Natural killer cell (primary cell): Measurements from ENCODE around the gene MAEA. TPM values are rescaled to one million over a fixed set of nuclear protein-coding genes. Genes with fewer than 3 reads are reported as not detected.
"Not testable (repeated sequence)": the region's sequence is repeated elsewhere in the genome, so short reads cannot be mapped to it uniquely, and the experiment has no call there.

Experiments
- ATAC-seq, 3 donors: fragments of 150-1000 bp in 2 of 3; fragments of 200-7000 bp in 1 of 3; cut with Tn5 transposase; 1 replicate in 1 of 3; 2 replicates in 2 of 3; pipeline ENCODE4 v1.10.0; 2021; ENCODE audit warnings: mild to moderate bottlenecking in 2 of 3, moderate library complexity in 2 of 3
- DNase-seq, 2 donors: peaks; one replicate each; pipeline versions ENCODE4 v3.0.0 to v3.0.0-alpha.2; 2013 to 2021; ENCODE audit warnings: mixed read lengths in 1 of 2
- H3K27ac ChIP-seq: one replicate; pipeline ENCODE4 v1.5.1; 2013; ENCODE audit warnings: mild to moderate bottlenecking, low read length
- H3K27me3 ChIP-seq: one replicate; pipeline ENCODE4 v1.6.1; 2013; ENCODE audit warnings: low read length; ENCODE audit not compliant: control insufficient read depth, insufficient read depth
- H3K36me3 ChIP-seq: one replicate; pipeline ENCODE4 v1.6.1; 2013; ENCODE audit warnings: low read length; ENCODE audit not compliant: control insufficient read depth, insufficient read depth
- H3K4me1 ChIP-seq: one replicate; pipeline ENCODE4 v1.6.1; 2013; ENCODE audit warnings: low read length; ENCODE audit not compliant: control insufficient read depth, insufficient read depth
- H3K4me3 ChIP-seq: one replicate; pipeline ENCODE4 v1.5.1; 2013; ENCODE audit warnings: low read length
- H3K9me3 ChIP-seq: one replicate; pipeline ENCODE4 v1.6.1; 2013; ENCODE audit warnings: low read length; ENCODE audit not compliant: control insufficient read depth, insufficient read depth
- H3K27ac Mint-ChIP-seq, 2 donors: one replicate each; pipeline ENCODE4 v1.8.0; 2022; ENCODE audit warnings: mild to moderate bottlenecking in 2 of 2, mixed read lengths in 2 of 2, moderate library complexity in 1 of 2
- H3K27me3 Mint-ChIP-seq, 2 donors: one replicate each; pipeline ENCODE4 v1.8.0; 2022; ENCODE audit warnings: low read depth in 2 of 2, mixed read lengths in 2 of 2
- H3K36me3 Mint-ChIP-seq: one replicate; pipeline ENCODE4 v1.8.0; 2022; ENCODE audit warnings: mixed read lengths
- H3K4me1 Mint-ChIP-seq, 2 donors: one replicate each; pipeline ENCODE4 v1.8.0; 2022; ENCODE audit warnings: mixed read lengths in 2 of 2
- H3K4me3 Mint-ChIP-seq: one replicate; pipeline ENCODE4 v1.8.0; 2022; ENCODE audit warnings: mild to moderate bottlenecking, moderate library complexity, mixed read lengths
- H3K9me3 Mint-ChIP-seq, 2 donors: one replicate each; pipeline ENCODE4 v1.8.0; 2022; ENCODE audit warnings: mixed read lengths in 2 of 2
- WGBS: methylation state at CpG from one replicate; pipeline ENCODE4 v1.1.7; 2013; ENCODE audit warnings: missing lambda C conversion rate; ENCODE audit not compliant: insufficient coverage; 5-methylcytosine and 5-hydroxymethylcytosine counted together
- intact Hi-C: fragments of 100-400 bp; cut with micrococcal nuclease; formaldehyde crosslinking; loops from one replicate; pipeline ENCODE4 v1.14.2; 2022
- total RNA-seq, 4 donors: library from RNA; stranded (reverse); fragments of 120-200 nt in 1 of 4; gene quantifications; one replicate each; pipeline versions ENCODE4 v1.2.3 to v1.2.4, GENCODE V29; 2013 to 2022
- TF ChIP-seq, protein P1 (sequence below): fragments of 200-600 bp; IDR thresholded peaks from one replicate; pipeline ENCODE4 v1.8.0; 2022; ENCODE audit warnings: antibody characterized with exemption

MAEA gene
- total RNA-seq, 3 donors from 2014 or later (not counting 1 experiment from before 2014, with no cell fraction given) = 63.5 to 89.2 (median 64.0) TPM

DNA sequence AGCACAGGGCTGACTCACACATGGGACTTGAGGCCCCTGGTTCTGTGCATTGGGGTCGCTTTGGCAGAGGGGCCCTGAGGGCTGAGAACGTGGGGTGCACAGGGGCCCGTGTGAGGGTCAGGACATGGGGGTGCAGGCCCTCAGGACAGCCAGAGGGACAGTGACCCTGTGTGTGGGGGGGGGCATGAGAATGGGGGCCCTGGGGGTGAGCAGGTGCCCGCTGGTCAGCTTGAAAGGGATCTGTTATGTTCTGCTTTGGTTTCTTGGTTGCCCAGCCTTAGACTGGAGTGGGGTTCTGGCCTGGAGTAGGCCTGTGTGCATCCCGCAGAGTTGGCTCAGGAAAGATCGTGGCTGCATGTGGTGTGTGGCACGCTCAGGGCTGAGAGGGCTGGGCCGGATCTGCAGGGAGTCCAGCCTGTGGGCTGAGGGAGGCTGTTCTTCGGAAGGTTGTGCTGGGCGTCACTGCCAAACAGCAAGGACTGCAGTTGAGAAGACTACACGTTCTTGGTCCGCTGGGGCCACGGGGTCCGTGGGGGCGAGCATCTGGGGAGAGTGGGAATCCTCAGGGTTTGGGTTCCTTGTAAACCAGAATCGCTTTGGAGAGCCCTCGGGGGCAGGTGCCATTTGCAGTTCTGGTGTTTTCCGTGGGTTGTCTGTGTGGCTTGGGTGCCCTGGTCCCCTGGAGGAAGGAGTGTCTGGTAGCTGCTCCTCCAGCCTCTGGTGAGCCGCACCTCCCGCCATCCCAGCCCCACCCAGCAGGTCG lies 42.1 kb downstream of the MAEA start:
- H3K27ac Mint-ChIP-seq = peak overlapping the region; percentile 36 to 96
- H3K9me3 ChIP-seq = no peaks in the 10 kb centered on the region
- H3K36me3 Mint-ChIP-seq = peaks cover 6% of the 10 kb centered on the region
- WGBS = 89% methylated on average over 21 of the region's 21 CpGs
- H3K4me1 Mint-ChIP-seq = peaks cover 30 to 42% of the 10 kb centered on the region in 2 donors
- no peaks in the 10 kb centered on the region for H3K27me3 Mint-ChIP-seq
- no peak for DNase-seq
- H3K9me3 Mint-ChIP-seq = peaks cover 0 to 2% of the 10 kb centered on the region in 2 donors
- H3K4me3 ChIP-seq = no peak overlapping the region
- H3K36me3 ChIP-seq = peaks cover 38% of the 10 kb centered on the region
- H3K27ac ChIP-seq = peak overlapping the region; percentile 58
- ATAC-seq = no peak
- intact Hi-C loops = loop anchor here (2.0 kb wide), 1 partner anchor 15 kb away; the partner anchor contains the start of gene UVSSA
- peak overlapping the region; percentile 52 for H3K4me3 Mint-ChIP-seq
- peaks cover 43% of the 10 kb centered on the region for H3K4me1 ChIP-seq
- H3K27me3 ChIP-seq = no peaks in the 10 kb centered on the region
- TF ChIP-seq, protein P1, sequence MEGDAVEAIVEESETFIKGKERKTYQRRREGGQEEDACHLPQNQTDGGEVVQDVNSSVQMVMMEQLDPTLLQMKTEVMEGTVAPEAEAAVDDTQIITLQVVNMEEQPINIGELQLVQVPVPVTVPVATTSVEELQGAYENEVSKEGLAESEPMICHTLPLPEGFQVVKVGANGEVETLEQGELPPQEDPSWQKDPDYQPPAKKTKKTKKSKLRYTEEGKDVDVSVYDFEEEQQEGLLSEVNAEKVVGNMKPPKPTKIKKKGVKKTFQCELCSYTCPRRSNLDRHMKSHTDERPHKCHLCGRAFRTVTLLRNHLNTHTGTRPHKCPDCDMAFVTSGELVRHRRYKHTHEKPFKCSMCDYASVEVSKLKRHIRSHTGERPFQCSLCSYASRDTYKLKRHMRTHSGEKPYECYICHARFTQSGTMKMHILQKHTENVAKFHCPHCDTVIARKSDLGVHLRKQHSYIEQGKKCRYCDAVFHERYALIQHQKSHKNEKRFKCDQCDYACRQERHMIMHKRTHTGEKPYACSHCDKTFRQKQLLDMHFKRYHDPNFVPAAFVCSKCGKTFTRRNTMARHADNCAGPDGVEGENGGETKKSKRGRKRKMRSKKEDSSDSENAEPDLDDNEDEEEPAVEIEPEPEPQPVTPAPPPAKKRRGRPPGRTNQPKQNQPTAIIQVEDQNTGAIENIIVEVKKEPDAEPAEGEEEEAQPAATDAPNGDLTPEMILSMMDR = no peak

DNA sequence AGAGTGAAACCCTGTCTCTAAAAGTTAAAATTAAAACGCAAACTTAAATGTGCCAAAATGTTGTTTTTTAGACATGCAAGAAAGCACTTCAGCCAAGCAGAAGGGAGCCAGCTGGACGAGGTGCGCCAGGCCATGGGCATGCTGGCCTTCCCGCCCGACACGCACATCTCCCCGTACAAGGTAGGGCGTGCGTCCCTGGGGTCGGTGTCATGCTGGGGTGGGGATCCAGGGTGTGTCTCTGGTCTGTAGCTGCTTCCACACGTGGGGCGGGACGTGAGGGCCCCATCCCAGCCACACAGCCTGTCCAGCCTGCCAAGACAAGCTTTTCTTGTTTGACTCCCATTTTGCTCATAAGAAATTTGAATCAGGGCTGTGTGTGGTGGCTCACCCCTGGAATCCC lies 43.0 kb downstream of the MAEA start:
- H3K27ac ChIP-seq = no peak overlapping the region
- H3K4me3 ChIP-seq = no peak overlapping the region
- H3K27ac Mint-ChIP-seq = no peak overlapping the region

DNA sequence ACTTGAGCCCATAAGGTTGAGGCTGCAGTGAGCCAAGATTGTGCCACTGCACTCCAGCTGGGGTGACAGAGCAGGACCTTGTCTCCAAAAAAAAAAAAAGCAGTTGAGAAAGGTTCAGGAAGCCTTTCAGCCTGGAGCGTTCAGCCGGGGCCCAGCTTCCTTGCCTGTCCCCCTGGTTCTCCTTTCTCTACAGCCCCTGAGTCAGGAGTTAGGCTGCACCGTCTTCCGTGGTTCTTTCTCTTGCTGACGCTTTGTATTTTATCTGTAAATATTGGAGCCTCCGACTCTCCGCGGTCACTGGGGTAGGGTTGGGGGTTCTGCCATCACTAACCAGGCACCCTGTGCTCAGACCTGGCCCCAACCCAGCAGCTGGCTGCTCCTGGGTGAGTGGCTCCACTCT lies 43.6 kb downstream of the MAEA start:
- Histone ChIP-seq H3K4me3 (no peak overlapping the region), H3K4me1 (peaks cover 43% of the 10 kb centered on the region), H3K9me3 (no peaks in the 10 kb centered on the region), H3K27me3 (no peaks in the 10 kb centered on the region), H3K36me3 (peaks cover 43% of the 10 kb centered on the region), H3K27ac (no peak overlapping the region)
- TF ChIP-seq, protein P1 = no peak
- Mint-ChIP-seq H3K9me3 (peaks cover 0 to 2% of the 10 kb centered on the region in 2 donors), H3K27me3 (no peaks in the 10 kb centered on the region), H3K4me3 (no peak overlapping the region), H3K27ac (no peak overlapping the region), H3K36me3 (peaks cover 13% of the 10 kb centered on the region), H3K4me1 (peaks cover 35 to 49% of the 10 kb centered on the region in 2 donors)
- WGBS = 84% methylated on average over 8 of the region's 8 CpGs
- DNase-seq = no peak
- no peak for ATAC-seq
- intact Hi-C loops = no loop called here

More for the DNA sequence above, 43.0 kb downstream of the MAEA start:
- 97% methylated on average over 13 of the region's 13 CpGs for WGBS
- Mint-ChIP-seq H3K36me3 (peaks cover 13% of the 10 kb centered on the region), H3K4me1 (peaks cover 35 to 46% of the 10 kb centered on the region in 2 donors), H3K4me3 (no peak overlapping the region), H3K9me3 (peaks cover 0 to 2% of the 10 kb centered on the region in 2 donors), H3K27me3 (no peaks in the 10 kb centered on the region)
- Histone ChIP-seq H3K36me3 (peaks cover 41% of the 10 kb centered on the region), H3K27me3 (no peaks in the 10 kb centered on the region), H3K4me1 (peaks cover 43% of the 10 kb centered on the region), H3K9me3 (no peaks in the 10 kb centered on the region)
- no peak for DNase-seq
- TF ChIP-seq, protein P1 = no peak
- intact Hi-C loops = no loop called here
- ATAC-seq = no peak

DNA sequence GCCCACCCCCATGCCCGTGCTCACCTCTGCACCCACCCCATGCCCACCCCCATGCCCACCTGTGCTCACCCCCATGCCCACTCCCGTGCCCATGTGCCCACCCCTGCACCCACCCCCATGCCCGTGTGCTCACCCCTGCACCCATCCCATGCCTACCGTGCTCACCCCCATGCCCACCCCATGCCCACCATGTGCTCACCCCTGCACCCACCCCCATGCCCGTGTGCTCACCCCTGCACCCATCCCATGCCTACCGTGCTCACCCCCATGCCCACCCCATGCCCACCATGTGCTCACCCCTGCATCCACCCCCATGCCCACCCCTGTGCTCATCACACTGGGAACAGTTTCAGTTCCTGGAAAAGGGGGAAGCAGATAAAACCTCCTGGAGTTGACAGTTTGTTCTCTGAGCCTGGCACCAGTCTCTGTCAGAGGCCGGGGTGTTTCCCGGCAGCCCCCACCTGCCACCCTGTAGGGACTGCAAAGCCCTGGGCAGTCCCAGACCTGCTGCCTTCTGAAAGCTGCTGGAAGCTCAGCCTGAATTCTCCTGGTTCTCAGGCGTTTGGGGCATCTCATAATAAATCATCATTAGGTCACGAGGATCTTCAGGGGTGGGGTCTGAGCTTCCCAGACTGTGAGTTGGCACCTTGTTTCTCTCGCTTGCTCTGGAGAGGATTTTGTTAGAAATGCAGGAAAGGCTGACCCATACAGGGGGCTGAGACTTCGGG lies 44.3 kb downstream of the MAEA start:
- DNase-seq, ATAC-seq, intact Hi-C loops, H3K4me3 ChIP-seq, H3K9me3 ChIP-seq, H3K27me3 ChIP-seq, H3K9me3 Mint-ChIP-seq, H3K27ac ChIP-seq, H3K4me3 Mint-ChIP-seq, H3K27me3 Mint-ChIP-seq: not testable (repeated sequence)
- peaks cover 38% of the 10 kb centered on the region for H3K4me1 ChIP-seq
- Mint-ChIP-seq H3K36me3 (peaks cover 13% of the 10 kb centered on the region), H3K4me1 (peaks cover 35 to 47% of the 10 kb centered on the region in 2 donors), H3K27ac (peak overlapping the region; percentile 57 to 83)
- H3K36me3 ChIP-seq = peaks cover 43% of the 10 kb centered on the region
- WGBS = 84% methylated on average over 6 of the region's 12 CpGs
